Activated CD4-positive, alpha-beta T cell treated with anti-CD3 and anti-CD28 coated beads for 36 hours (primary cell): Measurements from ENCODE around the gene PPP1R36. TPM values are rescaled to one million over a fixed set of nuclear protein-coding genes. Genes with fewer than 3 reads are reported as not detected.
"Not testable (repeated sequence)": the region's sequence is repeated elsewhere in the genome, so short reads cannot be mapped to it uniquely, and the experiment has no call there.

ENCODE experiments used
- ATAC-seq: fragments of 200-7000 bp; cut with Tn5 transposase; one replicate; pipeline ENCODE4 v1.10.0; 2021; ENCODE audit warnings: mild to moderate bottlenecking, moderate library complexity
- CTCF ChIA-PET: fragments of 350-600 bp; sonication (Branson Sonifier 250); formaldehyde crosslinking; loops from one replicate; lab custom pipeline; 2021; ENCODE audit warnings: antibody characterized with exemption; lab: Charles Lee
- POLR2A ChIA-PET: fragments of 350-600 bp; sonication (Branson Sonifier 250); formaldehyde crosslinking; loops from one replicate; lab custom pipeline; 2021; ENCODE audit warnings: antibody characterized with exemption, inconsistent platforms; lab: Charles Lee
- DNase-seq: peaks from one replicate; pipeline ENCODE4 v3.0.0-alpha.2; 2020
- H3K27ac Mint-ChIP-seq: one replicate; pipeline ENCODE4 v1.8.0; 2021; ENCODE audit warnings: mixed read lengths
- H3K27me3 Mint-ChIP-seq: one replicate; pipeline ENCODE4 v1.8.0; 2021; ENCODE audit warnings: mixed read lengths
- H3K36me3 Mint-ChIP-seq: one replicate; pipeline ENCODE4 v1.8.0; 2021; ENCODE audit warnings: low read depth, mixed read lengths
- H3K4me1 Mint-ChIP-seq: one replicate; pipeline ENCODE4 v1.8.0; 2021; ENCODE audit warnings: mixed read lengths
- H3K4me3 Mint-ChIP-seq: one replicate; pipeline ENCODE4 v1.8.0; 2021; ENCODE audit warnings: mild to moderate bottlenecking, moderate library complexity, mixed read lengths
- H3K9me3 Mint-ChIP-seq: one replicate; pipeline ENCODE4 v1.8.0; 2021; ENCODE audit warnings: low read depth, mixed read lengths
- intact Hi-C, 2 experiments: fragments of 100-400 bp; cut with DNase I in 1 of 2; cut with micrococcal nuclease in 1 of 2; formaldehyde crosslinking; loops; one replicate each; pipeline versions ENCODE4 v1.14.2 to v1.15.1; 2022 to 2024; cut with DNase I, micrococcal nuclease
- total RNA-seq, 2 experiments: library from RNA; stranded (reverse); gene quantifications; one replicate each; pipeline ENCODE4 v1.2.3, GENCODE V29; 2021

PPP1R36 gene
- total RNA-seq, 2 experiments from 2014 or later = 0.14 TPM; not detected in 1

DNA sequence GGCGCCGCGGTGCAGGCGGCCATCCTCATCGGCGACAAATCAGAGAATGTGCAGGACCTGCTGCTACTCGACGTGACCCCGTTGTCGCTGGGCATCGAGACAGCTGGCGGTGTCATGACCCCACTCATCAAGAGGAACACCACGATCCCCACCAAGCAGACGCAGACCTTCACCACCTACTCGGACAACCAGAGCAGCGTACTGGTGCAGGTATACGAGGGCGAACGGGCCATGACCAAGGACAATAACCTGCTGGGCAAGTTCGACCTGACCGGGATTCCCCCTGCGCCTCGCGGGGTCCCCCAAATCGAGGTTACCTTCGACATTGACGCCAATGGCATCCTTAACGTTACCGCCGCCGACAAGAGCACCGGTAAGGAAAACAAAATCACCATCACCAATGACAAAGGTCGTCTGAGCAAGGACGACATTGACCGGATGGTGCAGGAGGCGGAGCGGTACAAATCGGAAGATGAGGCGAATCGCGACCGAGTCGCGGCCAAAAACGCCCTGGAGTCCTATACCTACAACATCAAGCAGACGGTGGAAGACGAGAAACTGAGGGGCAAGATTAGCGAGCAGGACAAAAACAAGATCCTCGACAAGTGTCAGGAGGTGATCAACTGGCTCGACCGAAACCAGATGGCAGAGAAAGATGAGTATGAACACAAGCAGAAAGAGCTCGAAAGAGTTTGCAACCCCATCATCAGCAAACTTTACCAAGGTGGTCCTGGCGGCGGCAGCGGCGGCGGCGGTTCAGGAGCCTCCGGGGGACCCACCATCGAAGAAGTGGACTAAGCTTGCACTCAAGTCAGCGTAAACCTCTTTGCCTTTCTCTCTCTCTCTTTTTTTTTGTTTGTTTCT, 7.6 kb upstream of the PPP1R36 start:
- ATAC-seq (no peak), DNase-seq (peak; percentile 21)
- peaks cover 28% of the 10 kb centered on the region for H3K4me1 Mint-ChIP-seq
- H3K9me3 Mint-ChIP-seq = peaks cover 6% of the 10 kb centered on the region
- H3K36me3 Mint-ChIP-seq = peaks cover 11% of the 10 kb centered on the region
- ChIA-PET CTCF (interaction anchor here (1.1 to 2.7 kb wide), 3 partner anchors 11 to 198 kb away, joined by 3 to 13 read pairs (median 3); no protein-coding TSS in a partner anchor), POLR2A (interaction anchor here (0.6 to 1.2 kb wide), 3 partner anchors 9 to 101 kb away, joined by 3 to 5 read pairs (median 3); no protein-coding TSS in a partner anchor)
- H3K27ac Mint-ChIP-seq = no peak overlapping the region
- intact Hi-C loops = loop anchor here in 1 of 2 experiments (2.0 kb wide), 1 partner anchor 95 kb away; no protein-coding TSS in a partner anchor
- H3K27me3 Mint-ChIP-seq = peaks cover 39% of the 10 kb centered on the region
- H3K4me3 Mint-ChIP-seq = peak overlapping the region; percentile 60

GRCh38 chr14:64542836-64543201, 6.9 kb upstream of the PPP1R36 start:
- ChIA-PET CTCF (interaction anchor here (0.9 to 2.7 kb wide), 7 partner anchors 11 to 551 kb away, joined by 3 to 13 read pairs (median 3); partner anchors contain the start of gene ZBTB1), POLR2A (interaction anchor here (1.2 kb wide), 1 partner anchor 8 kb away, joined by 5 read pairs; no protein-coding TSS in a partner anchor)
- no peak for DNase-seq
- Mint-ChIP-seq H3K27ac (no peak overlapping the region), H3K4me3 (peak overlapping the region; percentile 60), H3K9me3 (peaks cover 6% of the 10 kb centered on the region), H3K36me3 (peaks cover 11% of the 10 kb centered on the region), H3K27me3 (peaks cover 39% of the 10 kb centered on the region), H3K4me1 (peaks cover 28% of the 10 kb centered on the region)
- ATAC-seq = no peak
- intact Hi-C loops = no loop called here

DNA sequence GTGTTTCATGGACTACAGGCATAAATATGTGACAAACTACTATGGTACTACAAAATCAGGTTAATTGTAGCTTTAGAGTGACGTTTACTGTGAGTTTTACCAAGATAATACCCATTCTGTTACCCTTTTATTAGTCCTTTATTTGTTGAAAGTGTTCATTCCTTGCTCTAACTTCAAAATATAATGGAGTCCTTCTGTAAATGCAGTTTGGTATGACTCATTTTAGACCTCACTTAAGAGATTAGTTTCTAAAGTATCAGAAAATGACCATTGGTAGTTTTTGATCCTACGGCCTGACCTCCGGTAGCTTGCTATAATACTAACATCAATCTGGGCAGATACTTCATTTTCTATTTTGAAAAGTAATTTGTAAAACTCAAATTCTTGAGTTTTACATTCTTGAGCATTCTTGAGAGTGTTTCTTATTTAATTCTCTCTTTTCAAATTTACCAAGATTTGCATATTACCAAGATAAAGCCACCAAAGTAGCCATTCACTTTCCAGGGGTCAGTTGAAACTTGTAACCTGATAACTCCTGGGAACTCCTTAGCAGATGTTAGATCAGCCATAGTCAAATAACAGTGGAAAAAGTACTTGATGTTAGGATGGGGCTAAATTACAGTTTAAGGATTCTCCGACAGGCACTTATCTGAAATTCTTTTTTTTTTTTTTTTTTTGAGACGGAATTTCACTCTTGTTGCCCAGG, 5.0 kb upstream of the PPP1R36 start:
- no peak overlapping the region for H3K4me3 Mint-ChIP-seq
- ATAC-seq = no peak
- H3K9me3 Mint-ChIP-seq = peaks cover 6% of the 10 kb centered on the region
- H3K4me1 Mint-ChIP-seq = peaks cover 28% of the 10 kb centered on the region
- peaks cover 35% of the 10 kb centered on the region for H3K27me3 Mint-ChIP-seq
- no peak for DNase-seq
- H3K36me3 Mint-ChIP-seq = peaks cover 11% of the 10 kb centered on the region
- CTCF ChIA-PET = interaction anchor here (0.7 to 2.7 kb wide), 4 partner anchors 9 to 178 kb away, joined by 3 to 13 read pairs (median 4); no protein-coding TSS in a partner anchor
- intact Hi-C loops = no loop called here
- H3K27ac Mint-ChIP-seq = no peak overlapping the region
- POLR2A ChIA-PET = no interaction called here

DNA sequence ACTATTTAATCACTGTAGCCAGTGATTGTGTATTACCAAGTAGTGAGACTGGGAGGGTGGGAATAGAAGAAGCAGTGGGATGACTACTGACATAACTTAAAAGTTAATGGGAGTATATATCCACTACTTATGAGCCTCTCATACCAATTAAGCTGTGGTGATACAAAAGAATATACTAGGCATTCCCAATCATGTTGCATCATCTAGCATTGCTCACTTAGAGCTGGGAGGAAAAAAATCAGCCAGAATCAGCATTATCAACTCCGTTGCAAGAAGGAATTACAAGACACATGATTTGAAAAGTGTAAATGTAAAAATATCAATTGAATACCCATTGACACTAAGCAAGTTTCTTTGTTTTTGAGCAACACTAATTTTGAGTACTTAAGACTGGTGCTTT, 745 bp upstream of the PPP1R36 start:
- CTCF ChIA-PET = interaction anchor here (0.9 to 1.0 kb wide), 2 partner anchors 38 to 88 kb away, joined by 4 read pairs; no protein-coding TSS in a partner anchor

DNA sequence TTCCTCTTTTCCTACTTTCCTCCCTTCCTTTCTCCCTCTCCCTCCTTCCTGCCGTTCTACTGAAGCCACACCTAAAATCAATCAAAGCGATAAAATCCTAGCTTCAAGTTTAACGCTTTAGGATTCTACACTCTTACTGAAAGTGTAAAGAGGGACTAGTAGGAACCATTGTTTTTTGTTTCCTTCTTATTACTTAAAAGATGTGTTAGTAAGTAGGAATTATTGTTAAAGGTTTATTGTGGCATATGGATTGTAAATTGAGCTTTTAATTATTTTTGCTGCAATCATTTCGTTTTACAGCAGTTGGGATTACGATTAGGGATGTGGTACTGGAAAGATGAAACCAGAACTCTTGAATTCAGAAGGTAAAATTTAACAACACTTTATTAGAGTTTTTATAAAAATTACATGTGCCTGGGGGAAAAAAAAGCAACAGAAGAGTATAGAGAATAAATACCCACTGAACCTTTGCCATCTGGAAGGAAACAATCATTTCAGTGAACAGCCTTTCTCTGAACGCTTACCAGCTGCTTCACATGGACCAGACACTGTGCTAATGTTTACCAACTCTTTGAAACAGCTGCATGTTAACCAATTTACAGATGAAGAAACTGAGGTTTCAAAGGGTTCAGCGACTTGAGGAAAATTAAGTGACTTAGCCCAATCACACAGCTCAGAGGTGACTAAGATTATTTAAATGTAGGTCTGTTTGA, 1.0 kb downstream of the PPP1R36 start:
- POLR2A ChIA-PET = interaction anchor here (0.7 kb wide), 1 partner anchor 9 kb away, joined by 5 read pairs; no protein-coding TSS in a partner anchor
- no peaks in the 10 kb centered on the region for H3K9me3 Mint-ChIP-seq
- intact Hi-C loops = no loop called here
- peaks cover 12% of the 10 kb centered on the region for H3K4me1 Mint-ChIP-seq
- H3K4me3 Mint-ChIP-seq = peak overlapping the region; percentile 21
- CTCF ChIA-PET = interaction anchor here (0.7 to 1.4 kb wide), 4 partner anchors 10 to 1010 kb away, joined by 3 to 6 read pairs (median 3); no protein-coding TSS in a partner anchor
- H3K27me3 Mint-ChIP-seq = peaks cover 20% of the 10 kb centered on the region
- ATAC-seq = no peak
- H3K27ac Mint-ChIP-seq = no peak overlapping the region
- no peak for DNase-seq
- no peaks in the 10 kb centered on the region for H3K36me3 Mint-ChIP-seq

More for the DNA sequence above, 745 bp upstream of the PPP1R36 start:
- intact Hi-C loops = loop anchor here in 1 of 2 experiments (1.0 kb wide), 1 partner anchor 9 kb away; the partner anchor contains the start of gene HSPA2
- ATAC-seq (no peak), DNase-seq (no peak)
- H3K4me1 Mint-ChIP-seq = peaks cover 12% of the 10 kb centered on the region
- peaks cover 18% of the 10 kb centered on the region for H3K27me3 Mint-ChIP-seq
- no peaks in the 10 kb centered on the region for H3K36me3 Mint-ChIP-seq
- no peak overlapping the region for H3K27ac Mint-ChIP-seq
- no peaks in the 10 kb centered on the region for H3K9me3 Mint-ChIP-seq
- POLR2A ChIA-PET = interaction anchor here (1.0 kb wide), 1 partner anchor 9 kb away, joined by 4 read pairs; the partner anchor contains the start of gene HSPA2
- peak overlapping the region; percentile 40 for H3K4me3 Mint-ChIP-seq

GRCh38 chr14:64554556-64554955, 4.8 kb downstream of the PPP1R36 start:
- Mint-ChIP-seq H3K4me3 (no peak overlapping the region), H3K36me3 (no peaks in the 10 kb centered on the region), H3K4me1 (peaks cover 8% of the 10 kb centered on the region), H3K27ac (no peak overlapping the region), H3K9me3 (no peaks in the 10 kb centered on the region), H3K27me3 (peaks cover 16% of the 10 kb centered on the region)
- no peak for DNase-seq
- ChIA-PET POLR2A (no interaction called here), CTCF (interaction anchor here (1.0 to 2.4 kb wide), 3 partner anchors 7 to 28 kb away, joined by 3 to 13 read pairs (median 3); no protein-coding TSS in a partner anchor)
- intact Hi-C loops = no loop called here
- no peak for ATAC-seq

DNA sequence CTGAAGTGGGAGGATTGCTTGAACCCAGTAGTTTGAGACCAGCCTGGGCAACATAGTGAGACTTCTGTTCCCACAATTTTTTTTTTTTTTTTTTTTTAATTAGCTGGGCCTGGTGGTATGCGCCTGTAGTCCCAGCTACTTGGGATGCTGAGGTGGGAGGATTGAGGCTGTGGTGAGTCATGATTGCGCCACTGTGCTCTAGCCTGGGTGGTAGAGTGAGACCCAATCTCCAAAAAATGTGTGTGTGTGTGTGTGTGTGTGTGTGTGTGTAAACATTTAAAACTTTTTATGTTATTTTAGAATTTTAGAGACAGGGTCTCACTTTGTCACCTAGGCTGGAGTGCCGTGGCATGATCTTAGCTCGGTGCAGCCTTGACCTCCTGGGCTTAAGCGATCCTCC, 6.8 kb downstream of the PPP1R36 start:
- no peaks in the 10 kb centered on the region for H3K36me3 Mint-ChIP-seq
- peaks cover 7% of the 10 kb centered on the region for H3K27me3 Mint-ChIP-seq
- H3K9me3 Mint-ChIP-seq = no peaks in the 10 kb centered on the region
- peaks cover 3% of the 10 kb centered on the region for H3K4me1 Mint-ChIP-seq
- no peak overlapping the region for H3K4me3 Mint-ChIP-seq
- POLR2A ChIA-PET = no interaction called here
- CTCF ChIA-PET = no interaction called here
- H3K27ac Mint-ChIP-seq = no peak overlapping the region
- intact Hi-C loops = no loop called here
- ATAC-seq (no peak), DNase-seq (no peak)

GRCh38 chr14:64558216-64558615, 8.5 kb downstream of the PPP1R36 start:
- H3K4me1 Mint-ChIP-seq, H3K27me3 Mint-ChIP-seq, H3K9me3 Mint-ChIP-seq, ATAC-seq, intact Hi-C loops, H3K27ac Mint-ChIP-seq, DNase-seq, POLR2A ChIA-PET, H3K4me3 Mint-ChIP-seq, H3K36me3 Mint-ChIP-seq: not testable (repeated sequence)
- CTCF ChIA-PET = interaction anchor here (1.2 kb wide), 1 partner anchor 79 kb away, joined by 3 read pairs; no protein-coding TSS in a partner anchor

GRCh38 chr14:64561631-64562030, 11.9 kb downstream of the PPP1R36 start:
- intact Hi-C loops = no loop called here
- peaks cover 3% of the 10 kb centered on the region for H3K4me1 Mint-ChIP-seq
- POLR2A ChIA-PET = no interaction called here
- H3K27me3 Mint-ChIP-seq = no peaks in the 10 kb centered on the region
- no peak overlapping the region for H3K27ac Mint-ChIP-seq
- no peaks in the 10 kb centered on the region for H3K9me3 Mint-ChIP-seq
- no peak overlapping the region for H3K4me3 Mint-ChIP-seq
- ATAC-seq = no peak
- DNase-seq = no peak
- no peaks in the 10 kb centered on the region for H3K36me3 Mint-ChIP-seq
- CTCF ChIA-PET = interaction anchor here (0.7 to 3.2 kb wide), 5 partner anchors 8 to 461 kb away, joined by 3 to 10 read pairs (median 4); no protein-coding TSS in a partner anchor

GRCh38 chr14:64562436-64562835, 12.7 kb downstream of the PPP1R36 start:
- intact Hi-C loops = no loop called here
- Mint-ChIP-seq H3K4me3 (no peak overlapping the region), H3K27me3 (no peaks in the 10 kb centered on the region), H3K27ac (no peak overlapping the region), H3K4me1 (peaks cover 3% of the 10 kb centered on the region), H3K36me3 (no peaks in the 10 kb centered on the region), H3K9me3 (no peaks in the 10 kb centered on the region)
- ATAC-seq = no peak
- DNase-seq = no peak
- CTCF ChIA-PET = interaction anchor here (1.5 to 3.2 kb wide), 2 partner anchors 12 to 74 kb away, joined by 3 to 10 read pairs; partner anchors contain the start of gene PPP1R36
- POLR2A ChIA-PET = no interaction called here
